Astrocyte (in vitro differentiated cells and primary cell): ENCODE data around the gene TGFB2. TPM values are rescaled to one million over a fixed set of nuclear protein-coding genes. Genes with fewer than 3 reads are reported as not detected.

Experiments
- DNase-seq: peaks from one replicate; pipeline ENCODE4 v3.0.0-alpha.2; 2010; ENCODE audit warnings: low read depth
- FAIRE-seq: peaks from 2 replicates; lab custom pipeline; 2011; peaks lifted over from hg19 to GRCh38; lab: Jason Lieb, UNC
- H2AFZ ChIP-seq: 2 replicates; pipeline ENCODE4 v1.6.0; 2012; ENCODE audit warnings: low read depth, low read length, inconsistent platforms
- H3K27ac ChIP-seq: 2 replicates; pipeline ENCODE4 v1.5.1; 2011; ENCODE audit warnings: low read depth, low read length, inconsistent platforms
- H3K27me3 ChIP-seq: 2 replicates; pipeline ENCODE4 v1.6.0; 2011; ENCODE audit warnings: low read length, inconsistent platforms; ENCODE audit not compliant: insufficient read depth
- H3K36me3 ChIP-seq: 2 replicates; pipeline ENCODE4 v1.5.1; 2011; ENCODE audit warnings: low read length, inconsistent platforms; ENCODE audit not compliant: insufficient read depth
- H3K4me1 ChIP-seq: 2 replicates; pipeline ENCODE4 v1.5.1; 2011; ENCODE audit warnings: low read length, inconsistent platforms; ENCODE audit not compliant: insufficient read depth
- H3K4me2 ChIP-seq: 2 replicates; pipeline ENCODE4 v1.6.0; 2012; ENCODE audit warnings: low read length, inconsistent platforms
- H3K4me3 ChIP-seq: 2 replicates; pipeline ENCODE4 v1.5.1; 2011; ENCODE audit warnings: low read depth, mild to moderate bottlenecking, low read length, inconsistent platforms; ENCODE audit not compliant: insufficient read depth
- H3K79me2 ChIP-seq: 2 replicates; pipeline ENCODE4 v1.6.0; 2012; ENCODE audit warnings: mild to moderate bottlenecking, low read length, inconsistent platforms; ENCODE audit not compliant: insufficient read depth
- H3K9ac ChIP-seq: 2 replicates; pipeline ENCODE4 v1.6.0; 2012; ENCODE audit warnings: mild to moderate bottlenecking, low read length, inconsistent platforms
- H3K9me3 ChIP-seq: 2 replicates; pipeline ENCODE4 v1.5.1; 2012; ENCODE audit warnings: low read depth, mild to moderate bottlenecking, low read length, inconsistent platforms; ENCODE audit not compliant: insufficient read depth
- H4K20me1 ChIP-seq: 2 replicates; pipeline ENCODE4 v1.6.0; 2012; ENCODE audit warnings: low read length, inconsistent platforms; ENCODE audit not compliant: insufficient read depth
- H3K27ac Mint-ChIP-seq: one replicate; pipeline ENCODE4 v1.8.0; 2021; ENCODE audit warnings: mild to moderate bottlenecking, mixed read lengths; ENCODE audit not compliant: unreplicated experiment
- H3K27me3 Mint-ChIP-seq: one replicate; pipeline ENCODE4 v1.8.0; 2021; ENCODE audit warnings: low read depth, mixed read lengths; ENCODE audit not compliant: unreplicated experiment
- H3K36me3 Mint-ChIP-seq: one replicate; pipeline ENCODE4 v1.8.0; 2021; ENCODE audit warnings: low read depth, mixed read lengths; ENCODE audit not compliant: unreplicated experiment
- H3K4me1 Mint-ChIP-seq: one replicate; pipeline ENCODE4 v1.8.0; 2021; ENCODE audit warnings: low read depth, mixed read lengths; ENCODE audit not compliant: unreplicated experiment
- H3K4me3 Mint-ChIP-seq: one replicate; pipeline ENCODE4 v1.8.0; 2021; ENCODE audit warnings: mild to moderate bottlenecking, moderate library complexity, mixed read lengths; ENCODE audit not compliant: unreplicated experiment
- H3K9me3 Mint-ChIP-seq: one replicate; pipeline ENCODE4 v1.8.0; 2021; ENCODE audit warnings: mild to moderate bottlenecking, mixed read lengths; ENCODE audit not compliant: unreplicated experiment
- CTCF ChIP-seq: IDR thresholded peaks from 2 replicates; pipeline ENCODE4 v1.5.1; 2011; ENCODE audit warnings: low read depth, mild to moderate bottlenecking, inconsistent platforms, low read length, moderate library complexity; ENCODE audit not compliant: insufficient read depth
- EZH2 ChIP-seq: IDR thresholded peaks from 2 replicates; pipeline ENCODE4 v1.6.1; 2012; ENCODE audit warnings: mild to moderate bottlenecking, low read length, inconsistent platforms; ENCODE audit not compliant: insufficient read depth
- total RNA-seq: library from RNA; stranded (reverse); gene quantifications from 2 replicates; pipeline ENCODE4 v1.2.1, GENCODE V29; 2021

The TGFB2 gene
- total RNA-seq, 1 donor from 2014 or later: 330 TPM

GRCh38 chr1:218447010-218447689, 102.0 kb downstream of the TGFB2 start:
- Histone ChIP-seq H3K9me3 (no peaks in the 10 kb centered on the region), H3K27ac (no peak overlapping the region), H2AFZ (no peak overlapping the region), H3K9ac (no peak overlapping the region), H3K4me3 (no peak overlapping the region), H3K36me3 (peaks cover 5% of the 10 kb centered on the region), H4K20me1 (no peaks in the 10 kb centered on the region), H3K27me3 (no peaks in the 10 kb centered on the region), H3K79me2 (no peaks in the 10 kb centered on the region), H3K4me1 (no peaks in the 10 kb centered on the region), H3K4me2 (no peak overlapping the region)
- Mint-ChIP-seq H3K36me3 (peaks cover 10% of the 10 kb centered on the region), H3K4me1 (peaks cover 6% of the 10 kb centered on the region), H3K27ac (no peak overlapping the region), H3K9me3 (peaks cover 6% of the 10 kb centered on the region), H3K27me3 (no peaks in the 10 kb centered on the region), H3K4me3 (no peak overlapping the region)
- TF ChIP-seq EZH2 (no peak), CTCF (no peak)
- FAIRE-seq: no peak
- DNase-seq: no peak

- H3K36me3 ChIP-seq: no peaks in the 10 kb centered on the region
- Mint-ChIP-seq H3K27me3 (no peaks in the 10 kb centered on the region), H3K4me3 (no peak overlapping the region), H3K4me1 (peaks cover 17% of the 10 kb centered on the region), H3K9me3 (peaks cover 6% of the 10 kb centered on the region), H3K27ac (no peak overlapping the region), H3K36me3 (peaks cover 11% of the 10 kb centered on the region)
- H3K4me1 ChIP-seq: peaks cover 4% of the 10 kb centered on the region
- no peaks in the 10 kb centered on the region for H4K20me1 ChIP-seq
- no peaks in the 10 kb centered on the region for H3K9me3 ChIP-seq
- TF ChIP-seq EZH2 (no peak), CTCF (no peak)
- DNase-seq (no peak), FAIRE-seq (no peak)
- H3K9ac ChIP-seq: no peak overlapping the region
- H3K4me2 ChIP-seq: no peak overlapping the region
- H3K27me3 ChIP-seq: no peaks in the 10 kb centered on the region
- H3K79me2 ChIP-seq: no peaks in the 10 kb centered on the region
- no peak overlapping the region for H3K27ac ChIP-seq
- no peak overlapping the region for H2AFZ ChIP-seq
- no peak overlapping the region for H3K4me3 ChIP-seq
These were observed 106.3 kb downstream of the TGFB2 start for GRCh38 chr1:218451415-218451814.

GRCh38 chr1:218454700-218455282, 109.7 kb downstream of the TGFB2 start:
- no peak for FAIRE-seq
- Histone ChIP-seq H3K4me2 (no peak overlapping the region), H3K27me3 (no peaks in the 10 kb centered on the region), H3K27ac (no peak overlapping the region), H3K9me3 (no peaks in the 10 kb centered on the region), H3K36me3 (no peaks in the 10 kb centered on the region), H3K9ac (no peak overlapping the region), H3K4me1 (peaks cover 13% of the 10 kb centered on the region), H2AFZ (no peak overlapping the region), H3K79me2 (no peaks in the 10 kb centered on the region), H3K4me3 (no peak overlapping the region), H4K20me1 (no peaks in the 10 kb centered on the region)
- H3K9me3 Mint-ChIP-seq: no peaks in the 10 kb centered on the region
- TF ChIP-seq EZH2 (no peak), CTCF (no peak)
- H3K36me3 Mint-ChIP-seq: peaks cover 3% of the 10 kb centered on the region
- peaks cover 24% of the 10 kb centered on the region for H3K4me1 Mint-ChIP-seq
- DNase-seq: peak; percentile 42
- H3K27me3 Mint-ChIP-seq: no peaks in the 10 kb centered on the region
- H3K27ac Mint-ChIP-seq: peak overlapping the region; percentile 10
- H3K4me3 Mint-ChIP-seq: no peak overlapping the region
